Measurements from ENCODE around the gene ADISSP.

- TF ChIP-seq PATZ1 (CRISPR knock-in tag; IDR thresholded peaks at IDR 0.05; ENCODE audit: borderline replicate concordance): no peak
- no peak for TF ChIP-seq ZNF8 (CRISPR knock-in tag; IDR thresholded peaks at IDR 0.05)
- TF ChIP-seq TCF4 (CRISPR knock-in tag; IDR thresholded peaks at IDR 0.05; ENCODE audit: borderline replicate concordance): no peak
- TF ChIP-seq BACH2 (CRISPR knock-in tag; IDR thresholded peaks at IDR 0.05; ENCODE audit: borderline replicate concordance): no peak
- TF ChIP-seq ZC3H10 (CRISPR knock-in tag; IDR thresholded peaks at IDR 0.05): no peak
- TF ChIP-seq ZNF70 (CRISPR knock-in tag; IDR thresholded peaks at IDR 0.05): no peak
Observed at GRCh38 chr20:3798908-3799248, 31.3 kb upstream of the ADISSP start.
